ENCODE data around the gene RRP15.

Gene RRP15

DNA sequence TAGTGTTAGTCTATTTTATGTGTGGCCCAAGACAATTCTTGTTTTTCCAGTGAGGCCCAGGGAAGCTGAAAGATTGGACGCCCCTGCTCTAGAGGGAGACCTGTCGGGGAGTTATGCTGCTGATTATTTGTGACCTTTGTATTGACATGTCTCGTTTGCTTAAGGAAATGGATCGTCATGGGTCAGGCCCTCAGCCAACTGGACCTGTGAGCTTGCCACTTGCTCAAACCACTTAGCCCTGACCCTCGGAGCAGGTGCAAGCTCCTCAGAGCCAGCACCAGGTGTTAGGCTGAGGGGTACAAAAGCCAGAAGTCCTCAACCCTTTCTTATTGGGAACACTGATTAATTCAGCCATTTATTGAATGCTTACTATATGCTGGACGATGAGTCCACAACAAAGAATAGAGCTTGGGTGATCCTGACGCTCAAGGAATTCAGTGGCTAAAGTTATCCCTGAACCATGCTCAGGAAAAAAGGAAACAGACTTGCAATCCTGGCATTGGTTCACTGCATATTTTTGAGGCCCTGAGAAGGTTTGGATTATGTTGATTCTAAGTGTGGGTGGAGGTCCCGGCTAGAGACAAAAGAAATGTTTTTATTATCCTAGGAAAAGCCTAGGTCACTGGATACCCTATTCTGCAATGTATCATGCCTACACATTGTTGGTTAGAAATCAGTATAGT is 79.1 kb downstream of the RRP15 start:
- no peak for DNase-seq

- DNase-seq = no peak
These were observed 80.3 kb downstream of the RRP15 start for GRCh38 chr1:218365226-218365999.

DNA sequence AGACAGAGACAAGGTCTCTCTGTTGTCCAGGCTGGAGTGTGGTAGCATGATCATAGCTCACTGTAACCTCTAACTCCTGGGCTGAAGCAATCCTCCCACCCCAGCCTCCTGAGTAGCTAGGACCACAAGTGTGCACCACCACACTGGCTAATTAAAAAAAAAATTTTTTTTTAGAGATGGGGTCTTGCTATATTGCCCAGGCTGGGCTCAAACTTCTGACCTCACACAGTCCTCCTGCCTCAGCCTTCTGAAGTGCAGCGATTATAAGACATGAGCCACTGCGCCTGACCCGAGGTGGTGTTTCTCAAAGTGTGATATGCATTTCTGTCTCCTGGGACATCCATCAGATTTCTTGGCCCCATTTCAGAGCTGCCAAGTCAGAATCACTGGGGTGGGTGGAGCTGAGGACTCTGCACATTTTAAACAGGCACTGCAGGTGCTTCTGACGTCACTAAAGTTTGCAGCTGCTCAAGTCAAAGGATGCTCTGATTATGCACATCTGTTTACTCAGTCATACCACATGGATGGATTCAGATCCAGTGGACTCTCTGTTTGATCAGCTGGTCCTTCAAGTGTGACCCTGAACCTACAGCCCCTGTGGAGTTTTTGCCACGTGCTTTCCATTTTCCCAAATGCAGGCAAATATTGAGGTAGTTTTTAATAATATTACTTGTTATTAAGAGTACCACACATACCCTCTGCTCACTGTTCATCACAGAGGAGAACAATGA is 81.4 kb downstream of the RRP15 start:
- no peak for DNase-seq

GRCh38 chr1:218367118-218367517 is 82.0 kb downstream of the RRP15 start:
- DNase-seq = no peak

DNA sequence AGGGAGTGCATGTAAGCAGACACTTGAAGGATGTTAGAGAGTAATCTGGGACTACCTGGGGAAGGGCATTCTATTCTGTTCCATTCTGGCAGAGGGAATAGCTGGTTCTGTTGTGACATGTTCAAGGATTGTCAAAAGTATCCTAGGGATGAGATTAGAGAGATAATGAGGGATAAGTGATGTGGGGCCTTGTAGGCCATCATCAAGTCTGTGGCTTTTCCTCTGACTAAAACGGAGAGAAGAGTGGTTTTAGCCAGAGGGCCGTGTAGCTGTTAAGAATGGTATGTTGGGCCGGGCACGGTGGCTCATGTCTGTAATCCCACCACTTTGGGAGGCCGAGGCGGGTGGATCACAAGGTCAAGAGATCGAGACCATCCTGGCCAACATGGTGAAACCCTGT is 83.6 kb downstream of the RRP15 start:
- no peak for DNase-seq

- DNase-seq = peak; percentile 80
These were observed 84.8 kb downstream of the RRP15 start for GRCh38 chr1:218369688-218370511.

GRCh38 chr1:218371927-218372672 is 87.0 kb downstream of the RRP15 start:
- DNase-seq = no peak

GRCh38 chr1:218374401-218375353 is 89.6 kb downstream of the RRP15 start:
- DNase-seq = peak; percentile 75

DNA sequence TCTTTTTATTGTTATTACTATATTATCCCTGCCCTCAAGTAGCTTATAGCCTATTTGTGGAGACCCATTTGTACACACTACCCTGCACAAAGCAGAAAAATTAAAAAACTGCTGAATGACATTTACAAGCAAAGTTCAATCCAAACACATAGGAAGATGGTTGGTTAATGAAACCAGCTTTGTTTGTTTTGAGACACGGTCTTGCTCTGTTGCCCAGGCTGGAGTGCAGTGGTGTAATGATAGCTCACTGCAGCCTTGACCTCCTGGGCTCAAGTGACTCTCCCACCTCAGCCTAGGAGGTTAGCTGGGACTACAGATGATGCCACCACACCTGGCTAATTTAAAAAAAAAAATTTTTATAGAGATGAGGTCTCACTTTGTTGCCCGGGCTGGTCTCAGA is 91.6 kb downstream of the RRP15 start:
- no peak for DNase-seq

- peak; percentile 99 for DNase-seq
These were observed 92.1 kb downstream of the RRP15 start for GRCh38 chr1:218377143-218377660.

- DNase-seq = peak; percentile 93
These were observed 95.3 kb downstream of the RRP15 start for GRCh38 chr1:218380125-218380977.

GRCh38 chr1:218382261-218382660 is 97.2 kb downstream of the RRP15 start:
- DNase-seq = no peak

GRCh38 chr1:218383051-218383450 is 98.0 kb downstream of the RRP15 start:
- DNase-seq = peak; percentile 41

DNA sequence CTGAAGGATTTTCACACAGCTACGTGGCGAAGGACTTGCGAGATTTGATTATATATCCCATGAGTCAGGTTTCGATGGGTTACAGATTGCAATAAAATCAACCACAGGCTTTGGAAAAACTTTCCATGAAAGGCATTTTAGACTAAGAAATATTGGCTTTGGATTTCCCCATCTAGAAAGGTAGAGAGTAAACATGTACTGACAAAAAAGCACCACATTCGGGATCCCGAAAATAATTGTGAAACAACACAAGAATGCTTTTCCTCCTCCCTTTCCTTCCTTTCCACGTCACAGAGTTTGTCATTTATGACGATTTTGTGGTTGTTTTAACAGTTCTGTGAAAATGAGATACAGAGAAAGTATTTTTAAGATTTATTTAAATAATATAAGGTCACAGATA is 98.6 kb downstream of the RRP15 start:
- no peak for DNase-seq

GRCh38 chr1:218384581-218384993 is 99.5 kb downstream of the RRP15 start:
- DNase-seq = peak; percentile 75
